Islet of Langerhans (tissue), 1 donor: ENCODE measurements around the gene RIBC1.
"Not testable (repeated sequence)": the region's sequence is repeated elsewhere in the genome, so short reads cannot be mapped to it uniquely, and the experiment has no call there.

Experiments
- FAIRE-seq: peaks from one replicate; lab custom pipeline; 2011; peaks lifted over from hg19 to GRCh38; lab: Jason Lieb, UNC

RIBC1 gene

GRCh38 chrX:53437206-53437605 lies 14.5 kb downstream of the RIBC1 start:
- no peak for FAIRE-seq

- peak; percentile 97 for FAIRE-seq
These were observed 15.6 kb downstream of the RIBC1 start for GRCh38 chrX:53438174-53438831.

GRCh38 chrX:53438832-53439230 lies 16.2 kb downstream of the RIBC1 start:
- FAIRE-seq = no peak

DNA sequence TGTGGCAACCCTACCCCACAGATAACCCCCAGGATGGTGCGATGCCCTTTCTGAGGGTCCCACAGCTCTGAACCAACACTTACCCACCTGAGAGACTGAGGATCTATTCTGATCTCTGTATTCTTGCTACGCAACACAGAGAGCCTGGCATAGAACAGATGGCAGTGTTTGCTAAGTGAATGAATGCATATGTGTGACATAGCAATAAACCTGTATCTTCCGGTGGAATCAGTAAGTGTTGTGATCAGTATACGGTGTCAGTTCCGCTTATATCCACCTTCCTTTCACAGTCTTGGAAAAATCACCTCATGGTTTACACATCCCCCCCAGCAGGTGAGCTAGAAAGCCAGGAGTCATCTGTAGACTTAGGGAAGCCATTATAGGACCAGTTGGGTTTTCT lies 17.4 kb downstream of the RIBC1 start:
- peak; percentile 64 for FAIRE-seq

GRCh38 chrX:53440621-53441517 lies 18.2 kb downstream of the RIBC1 start:
- FAIRE-seq = no peak

DNA sequence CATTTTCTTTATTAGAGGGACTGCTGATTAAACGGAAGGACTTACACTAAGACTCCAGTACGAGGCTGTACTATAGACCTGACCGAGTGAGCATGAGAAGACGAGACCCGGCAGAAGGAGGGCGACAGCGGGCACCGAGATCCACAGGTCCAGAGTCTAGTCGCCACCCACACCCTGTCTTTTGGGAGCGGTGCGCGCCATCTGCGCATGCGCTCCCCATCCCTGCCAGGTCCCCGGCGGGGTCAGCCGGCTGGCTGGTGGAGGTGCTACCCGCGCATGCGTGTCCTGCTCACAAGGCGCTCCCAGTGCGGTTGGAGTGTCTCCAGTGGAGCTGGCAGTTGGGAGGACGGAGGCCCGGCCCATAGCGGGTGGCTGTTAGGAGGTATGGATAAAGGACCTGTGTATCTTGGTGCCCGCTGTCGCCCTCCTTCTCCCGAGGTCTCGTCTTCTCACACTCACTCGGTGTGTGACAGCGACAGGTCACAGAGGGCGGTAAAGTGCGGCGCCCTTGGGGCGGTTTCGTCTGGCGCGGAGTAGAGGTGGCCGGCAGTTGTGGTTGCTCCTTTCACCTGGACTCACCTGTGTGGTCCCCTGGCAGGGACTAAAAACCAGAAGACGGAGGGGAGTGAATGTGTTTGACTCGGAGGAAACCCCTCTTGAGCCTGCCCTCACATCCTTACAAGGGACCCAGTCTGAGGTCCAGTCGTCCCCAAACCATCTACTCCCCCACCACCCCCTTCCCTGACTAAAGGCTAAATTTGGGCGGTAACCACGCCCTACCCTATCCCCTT lies 19.1 kb downstream of the RIBC1 start:
- no peak for FAIRE-seq

GRCh38 chrX:53442322-53442631 lies 19.6 kb downstream of the RIBC1 start:
- FAIRE-seq = no peak

- no peak for FAIRE-seq
These were observed 23.3 kb downstream of the RIBC1 start for GRCh38 chrX:53445977-53446376.

GRCh38 chrX:53447441-53447840 lies 24.8 kb downstream of the RIBC1 start:
- FAIRE-seq = no peak

- FAIRE-seq = no peak
These were observed 27.0 kb downstream of the RIBC1 start for GRCh38 chrX:53449632-53450031.

DNA sequence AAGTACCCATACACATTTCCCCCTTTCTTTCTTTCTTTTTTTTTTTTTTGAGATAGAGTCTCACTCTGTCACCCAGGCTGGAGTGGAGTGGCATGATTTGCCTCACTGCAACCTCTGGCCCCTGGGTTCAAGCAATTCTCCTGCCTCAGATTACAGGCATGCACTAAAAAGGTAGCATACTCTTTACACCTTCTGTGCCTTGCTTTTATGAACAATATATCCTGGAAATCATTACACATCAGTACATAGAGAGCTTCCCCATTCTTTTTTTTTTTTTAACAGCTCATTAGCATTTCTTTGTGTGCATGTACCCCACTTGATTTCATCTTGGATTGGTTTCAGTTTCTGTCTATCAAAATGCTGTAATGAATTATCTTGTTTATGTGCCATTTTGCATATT lies 30.1 kb downstream of the RIBC1 start:
- no peak for FAIRE-seq

DNA sequence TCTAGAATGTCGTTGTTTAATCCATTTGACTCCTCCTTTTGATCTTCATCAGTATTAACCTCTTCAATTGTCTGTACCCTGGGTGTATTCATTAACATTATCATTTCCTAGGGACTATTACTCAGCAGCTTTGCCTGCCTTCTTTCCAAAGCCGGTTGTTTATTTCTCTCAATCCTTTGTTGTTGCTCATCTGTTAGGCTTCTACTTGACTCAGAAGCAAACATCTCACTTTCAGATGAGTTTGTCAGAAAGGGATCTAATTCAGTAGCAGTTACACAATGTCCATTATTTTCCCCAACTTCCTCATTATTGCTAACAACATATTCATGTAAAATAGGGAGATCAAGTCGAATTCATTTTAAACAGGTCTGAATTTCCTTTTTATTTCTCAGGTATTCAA lies 33.6 kb downstream of the RIBC1 start:
- FAIRE-seq = no peak

GRCh38 chrX:53458082-53458481 lies 35.4 kb downstream of the RIBC1 start:
- no peak for FAIRE-seq

DNA sequence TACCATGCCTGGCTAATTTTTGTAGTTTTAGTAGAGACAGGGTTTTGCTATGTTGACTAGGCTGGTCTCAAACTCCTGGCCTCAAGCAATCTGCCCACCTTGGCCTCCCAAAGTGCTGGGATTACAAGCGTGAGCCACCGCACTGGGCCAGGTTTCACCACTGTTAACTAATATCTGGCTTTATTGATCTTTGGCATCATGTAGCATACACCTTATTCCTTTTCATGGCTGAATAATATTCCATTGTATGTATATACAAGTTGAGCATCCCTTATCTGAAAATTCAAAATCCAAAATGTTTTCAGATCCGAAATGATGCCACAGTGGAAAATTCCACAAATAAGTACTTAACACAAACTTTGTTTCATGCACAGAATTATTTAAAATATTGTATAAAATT lies 46.0 kb downstream of the RIBC1 start:
- FAIRE-seq = not testable (repeated sequence)

DNA sequence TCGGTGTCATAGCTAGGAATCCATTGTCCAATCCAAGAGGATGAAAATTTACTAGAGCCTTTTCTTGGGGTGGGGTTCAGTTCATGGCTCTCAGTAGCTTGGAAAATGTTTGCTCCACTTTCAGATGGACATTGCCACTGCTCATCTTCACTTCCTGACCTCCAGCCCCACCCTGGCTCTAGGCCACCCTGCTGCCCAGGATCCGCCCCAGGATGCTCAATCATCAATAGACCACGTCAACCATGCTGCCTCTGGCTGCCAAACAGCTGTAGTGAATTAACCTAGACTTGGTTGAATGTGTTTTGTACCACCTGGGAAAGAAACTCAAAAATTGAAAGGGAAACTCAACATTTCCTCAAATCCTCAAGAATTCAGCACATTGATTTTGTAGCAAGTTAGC lies 48.7 kb downstream of the RIBC1 start:
- no peak for FAIRE-seq

DNA sequence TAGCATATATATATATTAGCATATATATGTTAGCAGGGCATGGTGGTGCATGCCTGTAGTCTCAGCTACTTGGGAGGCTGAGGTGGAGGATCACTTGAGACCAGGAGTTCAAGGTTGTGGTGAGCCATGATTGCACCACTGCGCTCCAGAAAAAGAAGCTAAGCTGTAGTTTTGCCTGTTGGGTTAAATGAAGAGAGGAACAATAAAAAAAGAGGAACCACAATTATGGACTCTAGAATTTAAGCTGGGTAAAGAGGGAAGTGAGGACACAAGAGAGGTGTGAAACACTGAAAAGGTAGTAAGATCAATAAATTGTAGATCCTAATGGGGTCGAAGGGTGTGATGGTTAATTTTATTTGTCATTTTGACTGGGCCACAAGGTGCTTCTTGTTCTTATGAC lies 52.0 kb downstream of the RIBC1 start:
- no peak for FAIRE-seq

- no peak for FAIRE-seq
These were observed 53.7 kb downstream of the RIBC1 start for GRCh38 chrX:53476371-53476770.

GRCh38 chrX:53479301-53479700 lies 56.6 kb downstream of the RIBC1 start:
- FAIRE-seq = no peak
